T-helper 1 cell treated with Interleukin-12 subunit alpha and Interleukin-12 subunit beta and Interleukin-4 antibody, amounts not matched to agents 30 ng/mL and 1 ng/mL, for 36 hours (primary cell): ENCODE data around the gene RPL10. TPM values are rescaled to one million over a fixed set of nuclear protein-coding genes. Genes with fewer than 3 reads are reported as not detected.

Experiments
- intact Hi-C: fragments of 100-400 bp; cut with micrococcal nuclease; formaldehyde crosslinking; loops from one replicate; pipeline ENCODE4 v1.15.1; 2024
- total RNA-seq: library from RNA; stranded (reverse); gene quantifications from 2 replicates; pipeline ENCODE4 v1.2.3, GENCODE V29; 2022

The RPL10 gene
- total RNA-seq = 2,525 and 2,615 TPM in 2 replicates

GRCh38 chrX:154397888-154398667 is at the start of gene RPL10:
Gene RPL10, plus strand, starts transcription at chrX:154398377. Its CDS starts 143 bp downstream, at chrX:154398520.
- intact Hi-C loops = loop anchor here (5.0 kb wide), 6 partner anchors 39 to 471 kb away; partner anchors contain the start of genes ARHGAP4, FAM3A, GDI1 and HCFC1

- intact Hi-C loops = no loop called here
Observed at GRCh38 chrX:154348646-154349358, 49.4 kb upstream of the RPL10 start.

GRCh38 chrX:154349359-154349935 is 48.7 kb upstream of the RPL10 start:
- intact Hi-C loops = no loop called here

GRCh38 chrX:154349979-154350378 is 48.2 kb upstream of the RPL10 start:
- intact Hi-C loops = no loop called here

- intact Hi-C loops = no loop called here
Observed at GRCh38 chrX:154350429-154351182, 47.6 kb upstream of the RPL10 start.

GRCh38 chrX:154351183-154352011 is 46.8 kb upstream of the RPL10 start:
- intact Hi-C loops = no loop called here

GRCh38 chrX:154352012-154352401 is 46.2 kb upstream of the RPL10 start:
- intact Hi-C loops = no loop called here

GRCh38 chrX:154352466-154352865 is 45.7 kb upstream of the RPL10 start:
- intact Hi-C loops = no loop called here

GRCh38 chrX:154353172-154353843 is 44.9 kb upstream of the RPL10 start:
- intact Hi-C loops = no loop called here

GRCh38 chrX:154354013-154354412 is 44.2 kb upstream of the RPL10 start:
- intact Hi-C loops = no loop called here

- intact Hi-C loops = no loop called here
Observed at GRCh38 chrX:154354516-154354915, 43.7 kb upstream of the RPL10 start.

- intact Hi-C loops = no loop called here
Observed at GRCh38 chrX:154355094-154355775, 42.9 kb upstream of the RPL10 start.

- intact Hi-C loops = no loop called here
Observed at GRCh38 chrX:154355776-154356140, 42.4 kb upstream of the RPL10 start.

GRCh38 chrX:154356596-154356995 is 41.6 kb upstream of the RPL10 start:
- intact Hi-C loops = no loop called here

GRCh38 chrX:154357205-154357604 is 41.0 kb upstream of the RPL10 start:
- intact Hi-C loops = no loop called here

GRCh38 chrX:154358011-154358410 is 40.2 kb upstream of the RPL10 start:
- intact Hi-C loops = no loop called here

GRCh38 chrX:154358829-154359228 is 39.3 kb upstream of the RPL10 start:
- intact Hi-C loops = no loop called here

GRCh38 chrX:154359362-154360154 is 38.6 kb upstream of the RPL10 start:
- intact Hi-C loops = no loop called here
